ENCODE data around the gene LNPK.
"Not testable (repeated sequence)": the region's sequence is repeated elsewhere in the genome, so short reads cannot be mapped to it uniquely, and the experiment has no call there.

Gene LNPK

GRCh38 chr2:175903384-175903936 lies 98.6 kb downstream of the LNPK start:
- DNase-seq: no peak

DNA sequence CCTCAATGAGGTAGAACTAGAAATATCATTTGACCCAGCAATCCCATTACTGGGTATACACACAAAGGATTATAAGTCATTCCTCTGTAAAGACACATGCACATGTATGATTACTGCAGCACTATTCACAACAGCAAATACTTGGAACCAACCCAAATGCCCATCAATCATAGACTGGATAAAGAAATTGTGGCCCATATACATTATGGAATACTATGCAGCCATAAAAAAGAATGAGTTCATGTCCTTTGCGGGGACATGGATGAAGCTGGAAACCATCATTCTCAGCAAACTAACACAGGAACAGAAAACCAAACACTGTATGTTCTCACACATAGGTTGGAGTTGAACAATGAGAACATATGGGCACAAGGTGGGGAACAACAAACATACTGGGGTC lies 106.1 kb downstream of the LNPK start:
- DNase-seq: not testable (repeated sequence)

GRCh38 chr2:175892046-175892445 lies 110.0 kb downstream of the LNPK start:
- DNase-seq: no peak

- DNase-seq: no peak
These were observed 111.3 kb downstream of the LNPK start for GRCh38 chr2:175890636-175891242.

GRCh38 chr2:175889701-175890302 lies 112.3 kb downstream of the LNPK start:
- DNase-seq: no peak

DNA sequence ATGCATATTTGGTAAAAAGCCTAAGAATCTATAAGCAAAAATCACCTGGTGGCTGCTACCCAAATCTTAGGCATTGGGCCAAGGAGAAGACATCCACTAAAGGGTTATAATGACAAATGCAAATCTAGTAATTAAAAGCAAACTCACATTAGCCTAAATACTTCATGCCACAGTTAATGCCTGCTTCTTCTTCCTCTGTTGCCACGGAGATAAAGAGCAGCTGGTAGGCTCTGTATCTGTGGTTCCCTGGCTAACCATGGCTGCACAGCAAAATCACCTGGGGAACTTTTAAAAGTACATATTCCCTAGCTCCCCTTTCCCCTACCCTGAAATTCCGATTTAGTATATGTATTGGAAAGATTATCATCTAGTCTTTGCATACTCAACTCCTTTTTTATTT lies 114.3 kb downstream of the LNPK start:
- no peak for DNase-seq

DNA sequence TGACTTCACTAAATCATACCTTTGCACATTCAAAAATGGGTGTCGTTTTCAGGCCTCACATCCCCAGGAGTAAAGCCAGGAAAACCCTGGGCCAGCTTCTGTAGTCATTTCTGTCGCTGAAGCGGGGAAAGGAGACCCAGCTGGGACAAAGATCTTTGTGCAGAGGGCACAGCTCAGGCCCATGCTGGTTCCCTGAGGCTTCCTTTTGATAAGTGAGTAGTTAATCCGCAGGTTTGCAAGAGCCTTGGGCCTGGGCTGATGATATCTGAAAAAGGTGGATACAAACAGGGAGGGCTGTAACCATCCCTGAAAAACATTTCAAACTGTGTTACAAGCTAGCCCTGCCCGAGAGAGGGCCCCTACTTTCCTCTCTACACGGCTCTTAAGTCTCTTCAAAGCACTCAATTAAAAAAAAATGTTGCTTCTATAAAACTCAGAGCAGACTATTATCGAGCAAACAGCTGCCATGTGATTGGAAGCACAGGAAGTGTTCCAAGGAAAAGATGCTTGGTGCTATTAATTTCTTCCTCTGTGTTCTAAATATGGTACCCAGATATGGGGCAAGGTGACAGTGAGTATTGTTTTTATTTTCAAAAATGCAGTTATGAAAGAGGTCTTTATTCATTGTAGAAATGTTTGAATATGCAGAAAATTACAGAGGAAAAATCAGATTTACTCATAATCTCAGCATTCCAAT lies 117.2 kb downstream of the LNPK start:
- no peak for DNase-seq

- no peak for DNase-seq
These were observed 118.4 kb downstream of the LNPK start for GRCh38 chr2:175883586-175884194.

- DNase-seq: no peak
These were observed 122.4 kb downstream of the LNPK start for GRCh38 chr2:175879679-175880078.

GRCh38 chr2:175877845-175878544 lies 124.1 kb downstream of the LNPK start:
- no peak for DNase-seq

GRCh38 chr2:175874291-175874690 lies 127.8 kb downstream of the LNPK start:
- DNase-seq: no peak
